Right lobe of liver (tissue), 4 donors: Measurements from ENCODE around the gene DIS3L2.

Experiments
- CTCF ChIP-seq, 4 donors: fragments of 200-600 bp in 3 of 4; fragments of 450-650 bp in 1 of 4; IDR thresholded peaks; one replicate each; pipeline versions ENCODE4 v1.5.1 to v1.8.0; 2016 to 2022; ENCODE audit warnings: antibody characterized with exemption in 4 of 4, mild to moderate bottlenecking in 2 of 4
- POLR2A ChIP-seq: fragments of 450-650 bp; IDR thresholded peaks from one replicate; pipeline ENCODE4 v1.6.1; 2017; ENCODE audit warnings: antibody characterized with exemption, mild to moderate bottlenecking
- donor health status: DM: no; HTN: no; CAD: no.
- donor health status: DM: no; HTN: no; CAD: no.
- donor health status: DM: no; HTN: yes; CAD: no.

GRCh38 chr2:232362174-232362900 lies 400.8 kb downstream of the DIS3L2 start:
- TF ChIP-seq CTCF (IDR thresholded peaks at IDR 0.05) (no peak), POLR2A (no peak)
